K562 (cell line): ENCODE data around the gene C9orf50. TPM values are rescaled to one million over a fixed set of nuclear protein-coding genes. Genes with fewer than 3 reads are reported as not detected.

ENCODE experiments used
- CREB1 ChIP-seq, 2 experiments: sonication (generic) in 1 of 2; formaldehyde crosslinking in 1 of 2; IDR thresholded peaks; 2 replicates each; pipeline versions ENCODE4 v1.6.1 to v1.8.0; 2012 to 2022; ENCODE audit warnings: inconsistent platforms in 1 of 2, mild to moderate bottlenecking in 1 of 2, missing genetic modification reagents in 1 of 2, moderate library complexity in 1 of 2
- CREBBP ChIP-seq: IDR thresholded peaks from one replicate; pipeline ENCODE4 v1.6.1; 2012; ENCODE audit warnings: low read depth, mild to moderate bottlenecking, control low read depth, inconsistent platforms, low read length
- ETS2 ChIP-seq: IDR thresholded peaks from 2 replicates; pipeline ENCODE4 v1.6.1; 2016; ENCODE audit warnings: borderline replicate concordance, missing genetic modification characterization, mild to moderate bottlenecking, moderate library complexity, missing compliant biosample characterization; ENCODE audit not compliant: poor library complexity, severe bottlenecking
- FOS ChIP-seq: IDR thresholded peaks from 3 replicates; pipeline ENCODE4 v1.6.1; 2011; ENCODE audit not compliant: insufficient read length; ENCODE audit errors: extremely low read depth
- KLF16 ChIP-seq: IDR thresholded peaks from 2 replicates; pipeline ENCODE4 v1.6.1; 2016; ENCODE audit warnings: antibody characterized with exemption
- MECOM ChIP-seq: fragments of 250-450 bp; sonication (Bioruptor Pico); IDR thresholded peaks from 2 replicates; pipeline ENCODE4 v1.8.0; 2022; ENCODE audit warnings: inconsistent platforms
- NCOA1 ChIP-seq: fragments of 450-650 bp; IDR thresholded peaks from 2 replicates; pipeline ENCODE4 v1.6.1; 2016; ENCODE audit warnings: low read depth
- NFXL1 ChIP-seq: fragments of 450-650 bp; formaldehyde crosslinking; IDR thresholded peaks from 2 replicates; pipeline ENCODE4 v1.4.0; 2021; ENCODE audit warnings: mild to moderate bottlenecking
- PHF21A ChIP-seq: fragments of 450-650 bp; IDR thresholded peaks from 2 replicates; pipeline ENCODE4 v1.6.1; 2017; ENCODE audit warnings: low read depth, borderline replicate concordance
- RBM22 ChIP-seq: fragments of 200-400 bp; formaldehyde crosslinking; IDR thresholded peaks from 2 replicates; pipeline ENCODE4 v1.6.1; 2018; ENCODE audit warnings: low read length, low read depth; ENCODE audit not compliant: poor library complexity, severe bottlenecking
- TCF7 ChIP-seq: sonication (generic); IDR thresholded peaks from 2 replicates; pipeline ENCODE4 v1.6.1; 2016; ENCODE audit warnings: antibody characterized with exemption, borderline replicate concordance
- TRIM28 ChIP-seq: fragments of 450-650 bp; IDR thresholded peaks from 2 replicates; pipeline ENCODE4 v1.6.1; 2017
- ZNF551 ChIP-seq: fragments of 250-450 bp; sonication (Bioruptor Pico); IDR thresholded peaks from 2 replicates; pipeline ENCODE4 v1.5.0; 2021; ENCODE audit warnings: mild to moderate bottlenecking, moderate library complexity
- polyA plus RNA-seq, 8 experiments: library from polyadenylated mRNA; depleted of rRNA in 4 of 8; stranded (reverse) in 5 of 8; unstranded in 3 of 8; fragments of >200 nt; fragmentation: Nextera tagmentation in 2 of 8; fragmentation: Illumina TruSeq in 1 of 8; extraction: Ambion mirVana in 2 of 8; extraction: Trizol in 1 of 8; gene quantifications; 2 replicates each; pipeline versions ENCODE4 v1.2.1 to v1.2.3, GENCODE V29; 2011 to 2014; ENCODE audit warnings: inconsistent platforms in 1 of 8, missing spikeins in 1 of 8
- total RNA-seq, 7 experiments: library from RNA; depleted of rRNA in 6 of 7; stranded (reverse); fragments of >200 nt in 6 of 7; fragmentation: Illumina TruSeq in 2 of 7; extraction: Trizol in 2 of 7; gene quantifications; 2 replicates each; pipeline versions ENCODE4 v1.2.1 to v1.2.3, GENCODE V29; 2011 to 2021; ENCODE audit warnings: low replicate concordance in 1 of 7
- TF ChIP-seq, protein P1 (sequence below): sonication (generic); formaldehyde crosslinking; IDR thresholded peaks from 2 replicates; pipeline ENCODE4 v1.8.0; 2022; ENCODE audit warnings: missing genetic modification reagents, mild to moderate bottlenecking, moderate library complexity, borderline replicate concordance
- TF ChIP-seq, protein P2 (sequence below): fragments of 450-650 bp; formaldehyde crosslinking; IDR thresholded peaks from 2 replicates; pipeline ENCODE4 v1.4.0; 2020; ENCODE audit warnings: mild to moderate bottlenecking, moderate library complexity
- TF ChIP-seq, protein P3 (sequence below), 2 experiments: fragments of 200-800 bp in 1 of 2; sonication (Bioruptor generic) in 1 of 2; sonication (generic) in 1 of 2; formaldehyde crosslinking in 1 of 2; IDR thresholded peaks in 1 of 2; conservative IDR thresholded peaks in 1 of 2; 2 replicates each; pipeline versions ENCODE4 v1.5.0 to v1.6.1; 2016 to 2020; ENCODE audit warnings: missing compliant biosample characterization in 1 of 2, missing genetic modification characterization in 1 of 2, missing genetic modification reagents in 1 of 2
- TF ChIP-seq, protein P4 (sequence below), 3 experiments: IDR thresholded peaks in 2 of 3; conservative IDR thresholded peaks in 1 of 3; 2 replicates each; pipeline ENCODE4 v1.5.1; 2011 to 2012; ENCODE audit warnings: low read length in 3 of 3, mild to moderate bottlenecking in 3 of 3, control low read depth in 2 of 3, improper control_type of control experiment in 1 of 3, inconsistent platforms in 1 of 3, low read depth in 1 of 3, mixed read lengths in 1 of 3, moderate library complexity in 1 of 3; ENCODE audit not compliant: insufficient read depth in 2 of 3
- TF ChIP-seq, protein P5 (sequence below): fragments of 250-450 bp; sonication (Bioruptor Pico); IDR thresholded peaks from 2 replicates; pipeline ENCODE4 v1.4.0; 2020; ENCODE audit warnings: mild to moderate bottlenecking
- TF ChIP-seq, protein P6 (sequence below): fragments of 250-450 bp; sonication (Bioruptor Pico); IDR thresholded peaks from 2 replicates; pipeline ENCODE4 v1.9.0; 2021; ENCODE audit warnings: mild to moderate bottlenecking

Gene C9orf50
- total and polyA plus RNA-seq, 9 of the 15 experiments (the other 6 are each of a cell fraction or from before 2014, with no cell fraction given) = not detected

DNA sequence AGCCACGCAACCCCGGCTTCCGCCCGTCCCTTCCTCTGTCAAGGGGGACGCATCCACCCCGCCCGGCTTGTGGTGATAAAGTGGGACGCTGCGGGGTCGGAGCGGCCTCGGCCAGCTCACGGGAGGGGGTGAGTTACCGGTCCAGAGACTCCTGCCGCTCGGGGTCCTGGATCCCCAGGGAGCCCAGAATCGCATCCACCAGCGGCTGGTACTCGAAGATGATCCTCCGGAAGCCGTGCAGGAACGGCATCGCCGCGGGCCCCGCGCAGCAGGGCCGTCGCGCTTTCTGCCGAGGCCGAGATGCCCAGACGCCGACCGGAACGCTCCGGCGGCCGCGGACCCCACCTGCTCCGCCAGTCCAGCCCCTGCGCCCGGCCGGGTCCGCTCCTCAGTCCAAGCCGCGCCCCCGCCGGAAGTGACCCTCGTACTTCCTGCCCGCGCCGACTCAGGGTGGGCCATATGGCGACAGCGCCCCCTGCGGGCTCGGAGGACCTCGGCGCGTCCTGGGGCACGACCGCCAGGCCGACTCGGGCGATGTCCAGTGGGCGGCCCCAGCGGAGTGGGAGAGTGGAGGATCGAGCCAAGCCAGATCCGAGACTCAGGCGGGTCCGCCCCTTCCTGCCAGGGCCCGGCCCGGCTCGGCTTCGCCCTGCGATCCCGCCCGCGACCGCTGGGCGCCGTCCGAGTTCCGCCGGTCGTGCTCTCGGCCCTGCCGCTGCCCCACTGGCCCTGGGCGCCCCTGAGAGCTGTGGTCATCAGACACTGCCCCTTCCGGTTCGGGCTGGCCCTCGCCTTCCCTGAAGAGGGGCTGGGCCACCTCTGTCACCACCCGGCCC lies 21.1 kb upstream of the C9orf50 start, which contains the start of gene ASB6 (continued):
- TF ChIP-seq, protein P1, sequence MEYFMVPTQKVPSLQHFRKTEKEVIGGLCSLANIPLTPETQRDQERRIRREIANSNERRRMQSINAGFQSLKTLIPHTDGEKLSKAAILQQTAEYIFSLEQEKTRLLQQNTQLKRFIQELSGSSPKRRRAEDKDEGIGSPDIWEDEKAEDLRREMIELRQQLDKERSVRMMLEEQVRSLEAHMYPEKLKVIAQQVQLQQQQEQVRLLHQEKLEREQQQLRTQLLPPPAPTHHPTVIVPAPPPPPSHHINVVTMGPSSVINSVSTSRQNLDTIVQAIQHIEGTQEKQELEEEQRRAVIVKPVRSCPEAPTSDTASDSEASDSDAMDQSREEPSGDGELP = peak; percentile 96
- TF ChIP-seq NCOA1 = no peak
- TF ChIP-seq, protein P2, sequence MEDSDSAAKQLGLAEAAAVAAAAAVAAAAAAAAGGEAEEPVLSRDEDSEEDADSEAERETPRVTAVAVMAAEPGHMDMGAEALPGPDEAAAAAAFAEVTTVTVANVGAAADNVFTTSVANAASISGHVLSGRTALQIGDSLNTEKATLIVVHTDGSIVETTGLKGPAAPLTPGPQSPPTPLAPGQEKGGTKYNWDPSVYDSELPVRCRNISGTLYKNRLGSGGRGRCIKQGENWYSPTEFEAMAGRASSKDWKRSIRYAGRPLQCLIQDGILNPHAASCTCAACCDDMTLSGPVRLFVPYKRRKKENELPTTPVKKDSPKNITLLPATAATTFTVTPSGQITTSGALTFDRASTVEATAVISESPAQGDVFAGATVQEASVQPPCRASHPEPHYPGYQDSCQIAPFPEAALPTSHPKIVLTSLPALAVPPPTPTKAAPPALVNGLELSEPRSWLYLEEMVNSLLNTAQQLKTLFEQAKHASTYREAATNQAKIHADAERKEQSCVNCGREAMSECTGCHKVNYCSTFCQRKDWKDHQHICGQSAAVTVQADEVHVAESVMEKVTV (CRISPR knock-in tag) = peak; percentile 96
- TF ChIP-seq PHF21A = no peak
- peak; percentile 78 for TF ChIP-seq CREB1 (IDR thresholded peaks at IDR 0.05)
- TF ChIP-seq CREB1 (CRISPR knock-in tag; IDR thresholded peaks at IDR 0.05) = peak; percentile 90
- TF ChIP-seq, protein P3, sequence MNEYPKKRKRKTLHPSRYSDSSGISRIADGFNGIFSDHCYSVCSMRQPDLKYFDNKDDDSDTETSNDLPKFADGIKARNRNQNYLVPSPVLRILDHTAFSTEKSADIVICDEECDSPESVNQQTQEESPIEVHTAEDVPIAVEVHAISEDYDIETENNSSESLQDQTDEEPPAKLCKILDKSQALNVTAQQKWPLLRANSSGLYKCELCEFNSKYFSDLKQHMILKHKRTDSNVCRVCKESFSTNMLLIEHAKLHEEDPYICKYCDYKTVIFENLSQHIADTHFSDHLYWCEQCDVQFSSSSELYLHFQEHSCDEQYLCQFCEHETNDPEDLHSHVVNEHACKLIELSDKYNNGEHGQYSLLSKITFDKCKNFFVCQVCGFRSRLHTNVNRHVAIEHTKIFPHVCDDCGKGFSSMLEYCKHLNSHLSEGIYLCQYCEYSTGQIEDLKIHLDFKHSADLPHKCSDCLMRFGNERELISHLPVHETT (CRISPR knock-in tag; conservative IDR thresholded peaks at IDR 0.05 in 1 of 2, IDR thresholded peaks at IDR 0.05 in 1 of 2) = peak; percentile 84 to 93; a peak in 2 of 4 replicates
- TF ChIP-seq ZNF551 (CRISPR knock-in tag) = no peak
- no peak for TF ChIP-seq FOS
- TF ChIP-seq CREBBP = no peak
- TF ChIP-seq, protein P4, sequence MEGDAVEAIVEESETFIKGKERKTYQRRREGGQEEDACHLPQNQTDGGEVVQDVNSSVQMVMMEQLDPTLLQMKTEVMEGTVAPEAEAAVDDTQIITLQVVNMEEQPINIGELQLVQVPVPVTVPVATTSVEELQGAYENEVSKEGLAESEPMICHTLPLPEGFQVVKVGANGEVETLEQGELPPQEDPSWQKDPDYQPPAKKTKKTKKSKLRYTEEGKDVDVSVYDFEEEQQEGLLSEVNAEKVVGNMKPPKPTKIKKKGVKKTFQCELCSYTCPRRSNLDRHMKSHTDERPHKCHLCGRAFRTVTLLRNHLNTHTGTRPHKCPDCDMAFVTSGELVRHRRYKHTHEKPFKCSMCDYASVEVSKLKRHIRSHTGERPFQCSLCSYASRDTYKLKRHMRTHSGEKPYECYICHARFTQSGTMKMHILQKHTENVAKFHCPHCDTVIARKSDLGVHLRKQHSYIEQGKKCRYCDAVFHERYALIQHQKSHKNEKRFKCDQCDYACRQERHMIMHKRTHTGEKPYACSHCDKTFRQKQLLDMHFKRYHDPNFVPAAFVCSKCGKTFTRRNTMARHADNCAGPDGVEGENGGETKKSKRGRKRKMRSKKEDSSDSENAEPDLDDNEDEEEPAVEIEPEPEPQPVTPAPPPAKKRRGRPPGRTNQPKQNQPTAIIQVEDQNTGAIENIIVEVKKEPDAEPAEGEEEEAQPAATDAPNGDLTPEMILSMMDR (IDR thresholded peaks at IDR 0.05 in 2 of 3, conservative IDR thresholded peaks at IDR 0.05 in 1 of 3; ENCODE audit: insufficient read depth in 2 of 3, low read depth in 1 of 3, low read length in 3 of 3) = peak; percentile 92 to 98 (median 98)
- no peak for TF ChIP-seq ETS2 (tag)
- TF ChIP-seq KLF16 = no peak
- TF ChIP-seq MECOM (CRISPR knock-in tag) = no peak
- no peak for TF ChIP-seq TRIM28
- TF ChIP-seq NFXL1 = no peak
- TF ChIP-seq, protein P5, sequence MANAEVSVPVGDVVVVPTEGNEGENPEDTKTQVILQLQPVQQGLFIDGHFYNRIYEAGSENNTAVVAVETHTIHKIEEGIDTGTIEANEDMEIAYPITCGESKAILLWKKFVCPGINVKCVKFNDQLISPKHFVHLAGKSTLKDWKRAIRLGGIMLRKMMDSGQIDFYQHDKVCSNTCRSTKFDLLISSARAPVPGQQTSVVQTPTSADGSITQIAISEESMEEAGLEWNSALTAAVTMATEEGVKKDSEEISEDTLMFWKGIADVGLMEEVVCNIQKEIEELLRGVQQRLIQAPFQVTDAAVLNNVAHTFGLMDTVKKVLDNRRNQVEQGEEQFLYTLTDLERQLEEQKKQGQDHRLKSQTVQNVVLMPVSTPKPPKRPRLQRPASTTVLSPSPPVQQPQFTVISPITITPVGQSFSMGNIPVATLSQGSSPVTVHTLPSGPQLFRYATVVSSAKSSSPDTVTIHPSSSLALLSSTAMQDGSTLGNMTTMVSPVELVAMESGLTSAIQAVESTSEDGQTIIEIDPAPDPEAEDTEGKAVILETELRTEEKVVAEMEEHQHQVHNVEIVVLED (CRISPR knock-in tag) = peak; percentile 23; the same call in 1 of the 2 replicates
- peak; percentile 33 for TF ChIP-seq RBM22
- TF ChIP-seq, protein P6, sequence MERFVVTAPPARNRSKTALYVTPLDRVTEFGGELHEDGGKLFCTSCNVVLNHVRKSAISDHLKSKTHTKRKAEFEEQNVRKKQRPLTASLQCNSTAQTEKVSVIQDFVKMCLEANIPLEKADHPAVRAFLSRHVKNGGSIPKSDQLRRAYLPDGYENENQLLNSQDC = no peak
- peak; percentile 79 for TF ChIP-seq TCF7
